GM18861 (cell line): ENCODE data around the gene APPL2.
"Not testable (repeated sequence)": the region's sequence is repeated elsewhere in the genome, so short reads cannot be mapped to it uniquely, and the experiment has no call there.

Source experiments
- ATAC-seq: cut with Tn5 transposase; IDR thresholded peaks from one replicate; pipeline ENCODE4 v1.9.1; 2021; ENCODE audit not compliant: unreplicated experiment

The APPL2 gene

DNA sequence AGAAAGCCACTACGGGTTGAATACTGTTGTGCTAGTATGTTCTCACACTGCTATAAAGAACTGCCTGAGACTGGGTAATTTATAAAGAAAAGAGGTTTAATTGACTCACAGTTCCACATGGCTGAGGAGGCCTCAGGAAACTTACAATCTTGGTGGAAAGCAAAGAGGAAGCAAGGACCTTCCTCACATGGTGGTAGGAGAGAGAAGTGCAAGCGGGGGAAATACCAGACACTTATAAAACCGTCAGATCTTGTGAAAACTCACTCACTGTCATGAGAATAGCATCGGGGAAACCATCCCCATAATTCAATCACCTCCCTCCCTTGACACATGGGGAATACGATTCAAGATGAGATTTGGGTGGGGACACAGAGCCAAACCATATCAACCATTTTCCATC is 20.5 kb upstream of the APPL2 start:
- not testable (repeated sequence) for ATAC-seq

DNA sequence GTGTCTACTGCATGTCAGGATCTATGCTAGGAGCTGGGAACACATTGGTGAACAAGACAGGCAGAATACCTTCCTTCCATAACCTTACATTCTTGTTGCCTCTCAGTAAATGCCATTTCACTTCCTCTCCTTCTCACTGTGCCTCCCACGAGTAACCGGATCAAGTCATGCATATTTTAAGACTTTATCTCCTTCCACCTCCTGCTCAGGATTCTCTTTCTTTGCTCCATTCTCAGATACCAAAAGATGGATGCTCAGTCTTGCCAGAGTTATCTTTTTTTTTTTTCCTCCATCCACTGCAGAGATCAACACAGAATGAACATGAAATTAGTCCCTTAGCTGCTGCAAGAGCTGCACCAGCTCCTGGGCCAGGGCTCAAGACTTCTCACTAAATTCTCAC is 20.0 kb upstream of the APPL2 start:
- ATAC-seq = no peak

DNA sequence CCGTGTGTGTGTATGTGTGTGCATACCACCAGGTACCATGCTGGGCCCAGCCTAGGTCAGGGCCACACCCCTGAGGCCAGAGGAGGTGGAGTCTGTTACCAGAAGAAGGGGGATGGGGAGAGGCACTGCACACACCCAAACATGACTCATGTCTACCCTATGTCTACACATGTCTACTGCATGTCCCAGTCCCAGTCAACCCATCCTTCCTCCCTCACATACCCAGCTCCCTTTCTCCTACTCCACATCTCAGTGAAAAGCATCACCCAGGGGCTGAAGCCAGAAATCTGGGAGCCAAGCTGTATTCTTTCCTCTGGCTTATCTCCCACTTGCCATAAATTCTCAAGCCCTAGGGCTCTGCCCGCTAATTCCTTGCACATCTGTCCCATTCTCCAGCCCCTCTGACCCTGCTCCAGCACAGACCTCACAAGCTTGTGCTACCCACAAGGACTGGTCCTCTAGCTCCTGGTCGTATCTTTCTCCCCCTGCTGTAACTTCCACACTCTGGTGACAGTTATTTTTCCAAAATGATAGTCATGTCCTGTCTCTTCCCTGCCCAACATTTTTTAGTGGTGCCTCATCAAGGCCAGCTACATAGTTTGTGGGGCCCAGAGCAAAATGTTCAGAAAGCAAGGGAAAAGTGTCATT is 18.0 kb upstream of the APPL2 start:
- ATAC-seq = no peak

DNA sequence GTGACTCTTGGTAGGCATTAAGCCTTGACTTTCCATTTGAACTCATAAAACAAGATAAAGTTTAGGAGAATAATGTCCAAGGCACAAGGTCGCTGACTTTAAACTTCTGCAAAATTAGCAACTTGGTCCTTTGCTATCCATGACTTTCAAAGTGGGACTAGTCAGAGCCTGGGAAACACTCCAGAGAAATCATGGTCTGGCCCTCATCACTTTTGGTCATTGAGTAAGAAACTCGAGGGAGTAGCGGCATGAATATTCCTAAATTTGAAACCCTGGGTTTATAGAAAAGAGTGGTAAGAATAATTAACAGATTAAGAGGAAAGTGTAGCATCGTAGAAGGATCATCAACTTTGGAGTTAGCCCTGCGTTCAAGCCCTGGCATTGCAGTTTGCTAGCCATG is 16.9 kb upstream of the APPL2 start:
- no peak for ATAC-seq

DNA sequence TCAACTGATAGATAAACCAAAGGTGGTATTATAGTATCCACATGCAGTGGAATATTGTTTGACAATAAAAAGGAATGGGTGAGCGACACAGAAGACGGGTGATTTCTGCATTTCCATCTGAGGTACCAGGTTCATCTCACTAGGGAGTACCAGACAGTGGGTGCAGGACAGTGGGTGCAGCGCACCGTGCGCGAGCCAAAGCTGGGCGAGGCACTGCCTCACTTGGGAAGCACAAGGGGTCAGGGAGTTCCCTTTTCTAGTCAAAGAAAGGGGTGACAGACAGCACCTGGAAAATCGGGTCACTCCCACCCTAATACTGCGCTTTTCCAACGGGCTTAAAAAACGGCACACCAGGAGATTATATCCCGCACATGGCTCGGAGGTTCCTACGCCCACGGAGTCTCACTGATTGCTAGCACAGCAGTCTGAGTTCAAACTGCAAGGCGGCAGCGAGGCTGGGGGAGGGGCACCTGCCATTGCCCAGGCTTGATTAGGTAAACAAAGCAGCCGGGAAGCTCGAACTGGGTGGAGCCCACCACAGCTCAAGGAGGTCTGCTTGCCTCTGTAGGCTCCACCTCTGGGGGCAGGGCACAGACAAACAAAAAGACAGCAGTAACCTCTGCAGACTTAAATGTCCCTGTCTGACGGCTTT is 9.9 kb upstream of the APPL2 start:
- not testable (repeated sequence) for ATAC-seq

DNA sequence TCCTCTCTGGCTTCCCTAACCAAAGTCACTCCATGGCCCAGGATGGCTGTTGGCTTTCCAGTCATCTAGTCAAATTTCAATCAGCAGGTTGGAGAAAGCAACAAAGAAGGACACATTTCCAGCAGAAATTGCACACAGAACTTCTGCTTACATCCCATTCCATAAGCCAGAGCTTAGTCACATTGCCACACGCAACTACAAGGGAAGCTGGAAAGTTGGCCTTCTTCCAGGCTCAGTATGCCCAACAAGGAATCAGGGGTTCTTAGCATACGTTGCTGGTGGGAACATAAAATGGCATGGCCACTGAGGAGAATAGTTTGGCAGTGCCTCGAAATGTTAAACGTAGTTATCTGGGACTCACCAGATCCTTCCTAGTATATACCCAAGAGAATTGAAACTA is 9.3 kb upstream of the APPL2 start:
- no peak for ATAC-seq

DNA sequence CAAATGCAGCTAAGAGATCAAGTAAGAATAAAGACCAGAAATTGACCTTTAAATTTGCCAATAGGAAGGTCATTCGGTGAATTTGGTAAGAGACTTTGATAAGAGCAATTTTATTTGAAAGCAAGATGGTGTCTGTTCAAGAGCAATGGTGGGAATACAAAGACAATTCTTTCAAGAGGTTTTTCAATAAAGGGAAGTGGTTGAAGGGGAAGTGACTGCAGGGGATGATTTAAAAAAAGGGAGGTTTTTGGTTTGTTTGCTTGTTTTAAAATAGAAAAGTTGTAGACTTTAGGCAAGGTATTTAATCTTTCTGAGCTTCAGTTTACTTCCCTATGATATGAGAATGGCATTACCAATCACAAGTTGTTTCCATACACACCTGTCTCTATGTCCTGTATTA is 4.3 kb upstream of the APPL2 start:
- ATAC-seq = no peak

DNA sequence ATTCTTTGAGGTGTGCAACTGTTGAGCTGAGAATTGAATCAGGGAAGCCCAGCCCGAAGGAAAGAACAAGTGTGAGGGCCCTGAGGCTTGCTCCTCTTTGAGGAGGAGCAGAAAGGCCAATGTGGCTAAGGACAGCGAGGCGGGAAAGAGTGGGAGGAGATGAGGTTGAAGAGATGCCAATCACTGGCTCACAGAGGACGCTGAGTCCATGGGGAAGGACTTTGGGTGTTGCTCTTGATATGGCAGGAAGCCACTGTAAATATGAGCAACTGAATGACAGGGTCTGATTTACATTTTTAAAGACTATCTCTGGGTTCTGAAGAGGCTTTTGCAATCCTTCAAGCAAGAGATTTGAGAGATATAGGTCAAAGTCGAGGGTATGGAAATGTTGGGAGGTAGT is 3.3 kb upstream of the APPL2 start:
- no peak for ATAC-seq

DNA sequence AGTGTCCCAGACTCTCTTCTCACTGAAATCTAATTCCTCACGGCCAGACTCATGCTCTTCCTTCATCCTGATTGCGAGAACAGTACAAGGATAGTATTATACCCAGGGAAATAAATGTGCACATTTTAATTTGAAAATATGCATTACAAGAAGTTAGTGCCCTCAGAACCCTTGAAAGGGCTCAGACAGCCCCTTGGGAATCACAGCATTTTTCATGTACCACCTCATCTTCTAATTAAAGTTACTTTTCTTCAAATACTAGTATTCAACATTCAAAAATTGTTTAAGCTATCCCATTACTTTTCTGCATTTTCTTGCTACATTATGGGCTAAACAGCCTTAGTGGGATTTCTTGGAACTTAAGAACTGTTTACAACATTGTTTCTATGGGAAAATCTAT is 1.7 kb upstream of the APPL2 start:
- no peak for ATAC-seq

DNA sequence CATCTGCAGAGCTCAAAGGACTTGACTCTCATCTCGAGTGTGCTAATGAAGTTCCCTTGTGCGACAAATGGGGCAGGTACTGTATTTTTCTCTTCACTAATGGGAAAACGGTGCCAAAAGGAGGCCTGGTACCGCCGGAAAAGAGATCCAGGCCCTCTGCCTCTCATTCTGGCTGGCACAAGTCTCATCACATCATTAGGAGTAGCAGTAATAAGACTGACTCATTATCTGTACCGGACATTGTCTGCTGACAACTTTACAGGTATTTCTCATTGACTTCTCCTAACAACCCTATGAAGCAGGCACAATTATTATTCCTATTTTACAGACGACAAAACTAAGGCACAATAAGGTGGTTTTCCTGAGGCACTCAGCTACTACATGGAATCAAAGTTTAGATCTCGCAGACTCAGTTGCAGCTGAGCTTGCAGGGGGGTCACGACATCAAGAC is 668 bp downstream of the APPL2 start:
- ATAC-seq = no peak

DNA sequence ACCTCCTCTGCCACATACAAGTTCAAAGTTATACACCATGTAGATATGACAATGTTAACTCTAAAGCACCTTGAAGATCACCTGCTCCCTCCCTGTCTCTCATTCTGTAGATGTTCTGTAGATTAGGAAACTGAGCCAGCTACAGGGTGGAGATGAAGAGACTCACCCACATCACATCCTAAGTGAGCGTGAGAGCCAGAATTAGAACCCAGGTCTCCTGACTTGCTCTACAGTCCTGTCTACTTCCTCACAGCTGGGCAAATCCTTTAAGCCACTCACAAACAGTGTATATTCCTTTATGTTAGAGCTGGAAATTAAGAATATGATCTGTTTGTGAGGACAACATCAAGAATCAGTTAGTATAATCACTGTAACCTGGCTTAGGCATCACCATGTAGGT is 1.8 kb downstream of the APPL2 start:
- ATAC-seq = no peak

DNA sequence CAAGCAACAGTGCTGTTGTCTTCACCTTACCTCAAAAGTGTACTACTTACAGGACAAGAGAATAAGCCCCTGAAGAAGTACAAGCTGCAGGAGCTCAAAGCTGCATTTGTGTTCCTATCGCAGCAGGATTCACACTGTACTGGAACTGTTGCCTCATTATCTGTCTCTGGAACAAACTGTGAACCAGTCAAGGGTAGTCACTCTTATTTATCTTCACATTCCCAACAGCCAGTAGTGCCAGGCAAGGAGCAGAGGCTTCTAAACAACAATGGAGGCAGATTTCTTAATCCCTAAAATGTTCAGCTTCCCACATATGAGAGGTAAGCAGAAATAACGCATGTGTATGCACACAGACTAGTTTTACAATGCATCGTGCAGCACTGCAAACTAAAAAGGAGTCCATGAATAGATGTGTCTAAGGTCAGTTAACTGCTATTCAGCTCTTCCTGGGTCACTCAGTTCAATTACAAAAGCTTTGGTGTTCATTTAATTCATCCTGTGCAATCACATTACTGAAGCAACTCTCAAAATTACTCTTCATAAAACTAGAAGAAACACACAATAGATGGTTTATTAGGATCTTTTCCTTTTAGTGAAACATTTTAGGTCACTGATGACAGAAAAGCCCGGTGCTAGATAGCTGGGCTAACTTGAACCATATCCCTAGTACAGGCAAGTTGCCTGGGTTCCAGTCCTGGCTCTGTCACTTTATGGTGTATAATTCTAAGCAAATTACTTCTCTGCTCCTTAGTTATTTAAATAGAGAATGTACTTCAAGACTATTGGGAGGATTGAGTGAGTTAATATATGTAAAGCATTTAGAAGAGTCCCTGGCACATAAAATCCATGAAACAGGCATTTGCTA is 2.7 kb downstream of the APPL2 start:
- no peak for ATAC-seq

DNA sequence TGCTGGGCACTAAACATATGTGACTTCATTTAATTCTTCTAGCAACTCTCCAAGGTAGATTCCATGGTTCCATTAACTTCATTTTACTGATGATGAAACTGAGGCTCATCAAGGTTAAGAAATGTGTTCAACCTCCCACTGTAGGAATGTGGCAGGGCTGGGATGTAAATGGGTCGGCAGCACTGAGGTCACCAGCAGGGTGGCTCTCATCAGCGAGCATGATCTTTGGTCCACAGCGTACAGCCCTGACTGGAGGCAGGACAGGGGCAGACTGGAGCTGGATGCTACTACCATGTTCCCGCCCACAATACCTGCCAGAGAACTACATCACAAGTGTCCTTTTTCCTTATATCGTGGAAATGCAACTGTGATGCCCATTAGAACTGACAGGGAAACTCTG is 4.6 kb downstream of the APPL2 start:
- ATAC-seq = no peak

DNA sequence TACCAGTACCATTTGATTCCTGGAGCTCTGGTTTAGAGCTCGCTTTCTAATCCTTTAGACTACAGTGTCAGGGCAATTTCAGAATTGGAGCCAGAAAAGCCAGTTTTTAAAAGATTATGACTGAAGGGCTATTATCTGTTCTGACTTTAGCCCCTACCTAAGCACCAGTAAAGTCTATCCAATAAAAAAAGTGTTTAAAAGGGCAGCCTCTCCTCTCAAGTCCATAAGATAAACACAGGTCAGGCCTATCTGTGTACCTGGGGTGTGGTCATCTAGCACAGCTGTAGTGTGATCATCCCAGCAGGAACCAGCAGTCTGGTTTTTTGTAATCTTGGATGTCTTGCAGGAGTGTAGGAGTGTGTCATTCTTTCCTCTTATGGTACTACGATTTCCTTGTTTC is 6.6 kb downstream of the APPL2 start:
- no peak for ATAC-seq

DNA sequence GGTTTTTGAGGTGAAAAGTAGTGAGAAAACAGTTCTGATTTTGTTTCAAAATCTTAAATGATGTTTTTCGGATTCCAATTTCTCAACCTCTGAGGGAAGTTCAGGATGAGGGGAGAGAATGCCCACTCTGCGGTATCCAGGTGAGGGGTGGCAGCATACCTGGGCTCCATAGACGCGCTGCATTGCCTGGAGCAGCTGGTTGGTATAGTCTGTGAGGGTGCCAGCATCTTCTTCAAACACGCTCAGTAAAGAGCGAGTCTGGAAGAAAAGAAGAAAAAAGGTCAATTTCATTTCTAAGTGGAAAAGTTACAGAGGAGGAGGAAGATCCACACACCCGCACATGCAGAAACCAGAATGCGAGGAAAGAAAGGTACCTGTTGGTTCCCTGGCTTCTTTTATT is 7.0 kb downstream of the APPL2 start:
- no peak for ATAC-seq

DNA sequence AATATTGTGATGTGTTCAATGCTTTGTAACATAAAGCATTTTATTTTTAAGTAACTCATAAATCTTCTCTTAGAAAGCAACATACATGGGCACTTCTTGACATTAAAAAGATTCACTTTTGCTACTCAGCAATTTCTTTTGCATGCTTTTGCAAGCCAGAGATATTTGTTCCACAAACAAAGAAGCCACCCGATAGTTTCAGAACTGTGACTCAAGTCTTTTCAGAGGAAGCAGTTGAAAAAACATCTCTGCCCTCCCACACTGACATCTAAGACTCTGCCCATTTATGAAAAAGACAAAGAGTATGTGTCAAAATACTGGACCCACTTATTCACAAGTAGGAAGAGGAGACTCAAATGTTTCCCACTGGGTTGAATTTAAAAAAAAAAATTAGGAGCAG is 7.5 kb downstream of the APPL2 start:
- ATAC-seq = no peak

DNA sequence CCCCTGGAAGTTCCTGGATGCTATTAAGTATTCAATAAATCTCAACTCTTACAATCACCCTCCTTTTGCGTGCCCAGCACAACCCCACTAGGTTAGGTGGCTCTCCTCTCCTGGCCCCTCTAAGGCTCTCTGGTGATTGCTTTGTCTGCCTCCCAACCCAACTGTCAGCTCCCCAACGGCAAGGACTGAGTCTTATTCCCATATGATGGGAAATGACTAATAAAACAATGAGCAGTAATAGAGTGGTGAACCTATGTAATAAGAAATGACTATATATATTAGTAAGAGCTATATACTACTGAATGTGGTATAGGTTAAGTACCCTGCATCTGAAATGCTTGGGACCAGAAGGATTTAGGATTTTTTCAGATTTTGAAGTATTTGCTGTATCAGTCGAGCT is 8.1 kb downstream of the APPL2 start:
- no peak for ATAC-seq

DNA sequence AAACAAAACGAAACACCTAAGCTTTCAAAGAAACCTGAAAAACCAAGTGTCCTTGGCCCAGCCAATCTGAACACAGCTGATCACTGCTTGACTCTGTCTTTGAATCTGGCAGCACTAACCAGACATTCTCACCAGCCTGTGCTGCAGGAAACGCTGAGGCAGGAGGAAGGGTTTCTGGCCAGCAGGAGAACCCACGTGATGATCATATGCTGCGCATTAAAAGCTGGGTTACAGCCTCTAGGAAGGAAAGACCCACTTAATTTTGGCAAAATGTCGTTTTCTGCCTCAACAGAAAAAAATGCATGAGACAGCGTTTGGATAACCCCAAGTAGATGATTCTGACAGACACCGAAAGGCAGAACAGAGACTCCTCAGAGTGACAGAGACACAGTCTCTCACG is 9.8 kb downstream of the APPL2 start:
- ATAC-seq = peak; percentile 75

DNA sequence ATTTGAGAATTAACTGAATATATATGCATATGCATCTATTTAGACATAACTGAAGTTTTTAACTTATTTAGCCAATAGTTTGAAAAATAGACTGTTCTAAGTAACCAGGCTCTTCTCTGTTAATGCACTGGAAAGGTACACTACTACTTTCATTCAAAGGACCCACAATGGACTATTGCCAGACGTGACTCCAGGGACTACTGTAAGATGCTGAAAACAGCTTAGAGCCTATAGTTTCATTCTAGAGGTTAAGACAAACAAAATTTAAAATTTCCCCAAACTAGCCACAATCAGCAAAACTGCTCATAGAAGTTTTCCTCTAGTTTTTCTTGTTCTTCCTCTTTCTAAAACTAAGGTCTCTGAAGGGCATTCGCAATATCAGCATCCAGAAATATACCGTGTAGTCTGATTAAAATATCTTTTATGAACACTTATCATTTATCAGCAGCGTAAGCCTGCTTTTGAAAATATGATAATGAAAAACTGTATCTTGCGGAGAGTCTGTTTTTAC is 10.4 kb downstream of the APPL2 start:
- no peak for ATAC-seq

DNA sequence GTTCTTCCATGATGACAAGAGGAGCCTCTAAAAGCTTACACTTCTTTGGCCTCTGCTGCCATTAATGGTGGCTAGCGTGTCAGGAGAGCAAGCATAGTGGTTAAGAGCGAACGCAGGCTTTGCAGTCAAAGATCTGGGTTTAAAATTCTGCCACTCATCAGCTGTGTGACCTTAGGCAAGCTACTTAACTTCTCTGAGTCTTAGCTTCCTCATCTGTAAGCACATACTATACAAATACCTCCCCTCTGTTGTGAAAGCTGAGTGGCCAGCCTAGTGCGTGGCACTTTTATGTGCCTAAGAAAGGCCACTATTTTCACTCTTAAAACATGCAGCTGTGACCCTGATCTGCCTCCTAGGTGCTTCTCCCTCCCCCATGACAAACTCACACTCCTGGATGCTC is 11.6 kb downstream of the APPL2 start:
- ATAC-seq = no peak

DNA sequence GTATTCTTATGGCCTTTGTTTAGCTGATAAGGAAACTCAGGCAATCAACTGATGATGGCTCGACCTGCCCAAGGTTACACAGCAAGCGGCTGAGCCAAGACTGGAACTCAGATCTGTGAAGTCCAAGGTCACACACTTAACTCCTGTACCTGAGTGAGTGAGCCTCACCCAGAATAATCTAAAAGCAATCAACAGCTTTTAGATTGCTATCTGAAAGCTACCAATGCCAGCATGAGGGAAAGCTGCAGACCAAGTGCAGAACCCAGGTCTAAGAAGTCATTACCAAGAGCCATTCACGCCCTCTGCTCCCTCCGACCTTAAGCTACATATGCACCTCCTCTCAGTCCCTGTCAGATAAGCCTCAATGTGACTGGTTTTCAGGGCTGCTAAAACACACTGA is 12.1 kb downstream of the APPL2 start:
- ATAC-seq = no peak

DNA sequence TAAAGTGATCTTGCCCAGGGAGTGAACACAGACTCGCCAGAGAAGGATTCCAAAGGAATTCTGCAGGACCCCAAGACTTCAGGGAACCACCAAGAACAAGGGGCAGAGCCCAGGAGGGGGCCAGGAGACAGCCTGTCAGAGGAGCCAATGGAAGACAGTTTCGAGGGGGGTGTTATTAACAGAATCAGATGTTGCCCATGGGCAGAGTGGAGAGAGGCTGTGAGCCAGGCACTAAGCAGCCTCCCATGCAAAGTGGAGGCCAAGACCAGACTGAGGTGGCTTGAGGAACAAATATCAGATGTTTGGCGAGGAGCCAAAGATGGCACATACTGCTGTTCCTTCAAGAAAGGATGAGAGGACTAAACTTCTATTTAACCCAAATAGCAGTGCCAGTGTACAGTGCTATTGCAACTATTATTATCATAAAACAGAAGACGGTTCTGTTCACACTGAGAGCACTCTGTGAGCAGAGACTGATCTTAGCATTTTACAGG is 12.6 kb downstream of the APPL2 start:
- no peak for ATAC-seq
